ENCODE results near the gene SLC35B1. TPM values are rescaled to one million over a fixed set of nuclear protein-coding genes. Genes with fewer than 3 reads are reported as not detected.

SLC35B1 gene
- total RNA-seq, 4 donors from 2014 or later = 17.9 to 35.6 (median 19.5) TPM

- Histone ChIP-seq H3K27ac (no peak overlapping the region), H3K9me3 (no peaks in the 10 kb centered on the region), H3K36me3 (peaks cover 0 to 36% of the 10 kb centered on the region in 2 donors), H3K4me1 (peaks cover 0 to 12% (median 7%) of the 10 kb centered on the region in 3 donors), H3K27me3 (no peaks in the 10 kb centered on the region), H3K4me3 (no peak overlapping the region)
- WGBS, 2 donors (ENCODE audit: low coverage in 1 of 2) = 13 to 34% methylated on average over 4 of the region's 6 CpGs
- no peak for ATAC-seq
- no peak for TF ChIP-seq POLR2A (IDR thresholded peaks at IDR 0.05)
- TF ChIP-seq CTCF (IDR thresholded peaks at IDR 0.05) = no peak
- TF ChIP-seq POLR2AphosphoS5 (IDR thresholded peaks at IDR 0.05) = no peak
- no peak for TF ChIP-seq EP300 (IDR thresholded peaks at IDR 0.05)
Observed at GRCh38 chr17:49698005-49698404, 9.8 kb downstream of the SLC35B1 start.

DNA sequence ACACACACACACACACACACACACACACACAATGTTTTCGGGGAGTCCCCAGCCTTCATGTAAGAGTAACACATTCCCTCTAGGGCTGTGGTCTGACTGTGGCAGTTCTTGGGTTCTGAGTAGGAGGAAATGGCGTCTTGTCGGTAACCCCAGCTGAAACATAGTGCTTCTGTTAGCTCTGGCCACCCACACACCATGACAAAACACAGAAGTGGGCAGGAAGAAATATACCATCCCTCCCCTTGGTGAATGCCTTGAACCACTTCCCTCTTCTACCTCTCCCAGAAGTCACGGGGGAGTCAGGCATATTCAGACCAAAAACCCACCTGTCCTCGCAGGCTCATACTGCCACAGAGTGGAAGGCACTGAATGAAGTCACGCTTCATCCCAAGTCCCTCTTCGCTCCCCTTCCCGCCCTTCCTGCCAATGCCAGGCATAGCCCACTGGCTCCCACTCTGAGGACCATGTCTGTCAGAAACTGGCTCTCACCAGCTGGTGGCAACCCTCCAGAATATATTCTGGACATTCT, 11.5 kb downstream of the SLC35B1 start:
- 76 to 83% methylated on average over 2 to 3 of the region's 8 CpGs for WGBS, 2 donors (ENCODE audit: low coverage in 1 of 2)
- Histone ChIP-seq H3K27me3 (no peaks in the 10 kb centered on the region), H3K4me3 (no peak overlapping the region), H3K36me3 (peaks cover 0 to 18% of the 10 kb centered on the region in 2 donors), H3K27ac (no peak overlapping the region), H3K9me3 (no peaks in the 10 kb centered on the region), H3K4me1 (peaks cover 0 to 28% (median 7%) of the 10 kb centered on the region in 3 donors)
- no peak for TF ChIP-seq POLR2A (IDR thresholded peaks at IDR 0.05)
- TF ChIP-seq CTCF (IDR thresholded peaks at IDR 0.05) = no peak
- TF ChIP-seq POLR2AphosphoS5 (IDR thresholded peaks at IDR 0.05) = no peak
- TF ChIP-seq EP300 (IDR thresholded peaks at IDR 0.05) = no peak
- no peak for ATAC-seq

DNA sequence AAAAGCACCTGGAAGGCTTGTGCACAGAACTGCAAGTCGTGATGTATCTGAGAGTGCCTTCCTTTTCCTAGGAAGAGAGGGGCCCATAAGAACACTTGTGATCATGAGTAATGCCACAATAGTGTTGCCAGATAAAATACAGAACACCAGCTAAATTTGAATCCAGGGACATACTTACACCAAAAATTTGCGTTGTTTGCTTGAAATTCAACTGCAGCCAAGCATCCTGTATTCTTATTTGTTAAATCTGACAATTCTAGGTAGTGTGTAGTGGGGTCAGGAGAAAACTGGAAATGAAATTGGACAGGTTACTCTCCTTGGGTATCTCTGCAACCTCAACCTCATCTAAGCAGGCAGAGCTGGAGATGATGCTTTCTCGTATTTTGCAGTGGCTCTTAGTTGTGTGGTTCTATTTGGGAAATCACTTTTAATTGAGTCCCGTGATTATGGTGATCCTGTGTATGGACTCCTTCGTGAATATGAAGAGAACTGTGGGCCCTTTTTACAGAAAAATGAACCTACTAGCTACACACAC, 12.0 kb downstream of the SLC35B1 start:
- TF ChIP-seq POLR2AphosphoS5 (IDR thresholded peaks at IDR 0.05) (no peak), CTCF (IDR thresholded peaks at IDR 0.05) (no peak), POLR2A (IDR thresholded peaks at IDR 0.05) (no peak)
- Histone ChIP-seq H3K36me3 (peaks cover 0 to 13% of the 10 kb centered on the region in 2 donors), H3K9me3 (no peaks in the 10 kb centered on the region), H3K27ac (no peak overlapping the region), H3K4me1 (peaks cover under 1 to 34% (median 7%) of the 10 kb centered on the region in 3 donors), H3K4me3 (no peak overlapping the region), H3K27me3 (no peaks in the 10 kb centered on the region)
- 36 to 49% methylated on average over 4 to 5 of the region's 5 CpGs for WGBS, 2 donors (ENCODE audit: low coverage in 1 of 2)
- ATAC-seq = no peak

DNA sequence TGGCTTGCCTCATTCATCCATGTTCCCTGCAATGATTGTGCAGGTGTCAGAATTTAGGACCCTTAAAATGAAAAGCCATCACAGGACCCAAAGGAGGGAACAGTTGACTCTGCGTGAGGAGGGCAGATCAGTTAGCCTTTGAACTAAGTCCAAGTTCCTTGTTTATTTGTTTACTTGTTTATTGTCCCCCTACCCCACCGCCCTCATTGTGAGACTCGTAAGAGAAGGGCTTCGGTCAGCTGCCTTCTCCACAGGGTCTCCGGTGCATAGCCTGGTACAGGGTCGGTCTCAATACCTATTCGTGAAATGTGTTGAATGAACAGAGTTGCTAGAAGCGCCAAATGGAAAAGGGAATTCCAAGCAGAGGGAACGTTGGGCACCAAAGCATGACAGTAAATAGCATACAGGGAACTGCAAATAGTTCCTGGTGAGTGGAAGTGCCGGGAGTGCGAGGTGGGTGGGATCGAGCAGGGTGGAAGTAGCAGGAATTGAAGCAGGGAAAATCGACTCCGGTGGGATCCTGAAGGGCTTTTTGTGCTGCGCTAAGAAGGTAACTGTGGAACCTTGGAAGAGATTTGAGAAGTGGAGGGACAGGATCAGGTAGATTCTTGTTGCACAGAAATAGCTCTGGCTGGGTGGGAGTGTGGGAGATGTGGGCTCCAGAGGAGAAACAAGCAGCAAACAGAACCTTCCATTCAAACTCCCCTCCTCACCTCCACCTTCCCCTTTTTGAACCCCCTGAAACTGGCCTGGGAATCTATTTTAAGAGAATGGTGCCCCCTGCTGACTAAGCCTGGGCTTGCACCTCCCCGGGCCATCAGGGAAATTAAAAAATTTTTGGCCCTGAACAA, 12.7 kb downstream of the SLC35B1 start:
- TF ChIP-seq POLR2A (IDR thresholded peaks at IDR 0.05) (no peak), POLR2AphosphoS5 (IDR thresholded peaks at IDR 0.05) (no peak), CTCF (IDR thresholded peaks at IDR 0.05) (peak; percentile 90 to 97 (median 94)), EP300 (IDR thresholded peaks at IDR 0.05) (no peak)
- peaks cover 5 to 40% (median 7%) of the 10 kb centered on the region in 3 donors for H3K4me1 ChIP-seq
- WGBS, 2 donors (ENCODE audit: low coverage in 1 of 2) = 21 to 22% methylated on average over 15 to 16 of the region's 16 CpGs
- H3K27ac ChIP-seq = peak overlapping the region in 2 of 4 donors; percentile 14 to 33
- H3K9me3 ChIP-seq = no peaks in the 10 kb centered on the region
- peaks cover 0 to 6% of the 10 kb centered on the region in 2 donors for H3K36me3 ChIP-seq
- no peak for ATAC-seq
- H3K27me3 ChIP-seq = no peaks in the 10 kb centered on the region
- H3K4me3 ChIP-seq = no peak overlapping the region
